Gastroesophageal sphincter (tissue), 4 donors: Measurements from ENCODE around the gene TCF4. TPM values are rescaled to one million over a fixed set of nuclear protein-coding genes. Genes with fewer than 3 reads are reported as not detected.
A peak's percentile ranks its signal among the peaks of the same experiment; 100 is the strongest.

Experiments used
- ATAC-seq: fragments of 150-250 bp; one replicate; pipeline ENCODE4 v1.9.1; 2016; ENCODE audit warnings: mild to moderate bottlenecking, moderate library complexity
- H3K27ac ChIP-seq, 4 donors: fragments of 200-600 bp; sonication (generic) in 3 of 4; 1 replicate in 3 of 4; 2 replicates in 1 of 4; pipeline ENCODE4 v1.5.1; 2016 to 2019
- H3K27me3 ChIP-seq: fragments of 200-600 bp; sonication (generic); one replicate; pipeline ENCODE4 v1.5.1; 2019
- H3K36me3 ChIP-seq, 2 donors: fragments of 200-600 bp; sonication (generic); one replicate each; pipeline ENCODE4 v1.5.1; 2019; ENCODE audit warnings: control low read depth in 1 of 2
- H3K4me1 ChIP-seq, 3 donors: fragments of 200-600 bp; sonication (generic); 1 replicate in 2 of 3; 2 replicates in 1 of 3; pipeline ENCODE4 v1.5.1; 2016 to 2019; ENCODE audit warnings: control low read depth in 2 of 3
- H3K4me3 ChIP-seq, 2 donors: fragments of 200-600 bp; sonication (generic); one replicate each; pipeline ENCODE4 v1.5.1; 2019; ENCODE audit warnings: mild to moderate bottlenecking in 1 of 2, moderate library complexity in 1 of 2
- H3K9me3 ChIP-seq, 3 donors: fragments of 200-600 bp; sonication (generic); one replicate each; pipeline ENCODE4 v1.5.1; 2017 to 2019; ENCODE audit warnings: control low read depth in 2 of 3
- EP300 ChIP-seq: sonication (generic); formaldehyde crosslinking; IDR thresholded peaks from one replicate; pipeline ENCODE4 v1.6.1; 2017; ENCODE audit warnings: antibody characterized with exemption, mild to moderate bottlenecking
- POLR2A ChIP-seq, 2 donors: fragments of 450-650 bp; IDR thresholded peaks; one replicate each; pipeline ENCODE4 v1.6.1; 2017; ENCODE audit warnings: antibody characterized with exemption in 2 of 2, mild to moderate bottlenecking in 2 of 2, moderate library complexity in 1 of 2
- POLR2AphosphoS5 ChIP-seq: sonication (generic); formaldehyde crosslinking; IDR thresholded peaks from one replicate; pipeline ENCODE4 v1.6.1; 2017; ENCODE audit warnings: antibody characterized with exemption
- WGBS, 2 donors: methylation state at CpG; one replicate each; pipeline ENCODE4 v1.1.5; 2018; ENCODE audit warnings: low coverage in 1 of 2; 5-methylcytosine and 5-hydroxymethylcytosine counted together
- total RNA-seq, 4 donors: library from RNA; depleted of rRNA; stranded (reverse); fragments of >200 nt; gene quantifications; one replicate each; pipeline ENCODE4 v1.1.0, GENCODE V29; 2016
- TF ChIP-seq, protein P1 (sequence below), 4 experiments: fragments of 200-600 bp in 2 of 4; fragments of 450-650 bp in 2 of 4; sonication (generic) in 1 of 4; IDR thresholded peaks; one replicate each; pipeline ENCODE4 v1.5.1; 2017 to 2019; ENCODE audit warnings: antibody characterized with exemption in 4 of 4, mild to moderate bottlenecking in 2 of 4, moderate library complexity in 2 of 4

The TCF4 gene
- total RNA-seq, 4 donors from 2014 or later = 64.1 to 87.6 (median 76.2) TPM

DNA sequence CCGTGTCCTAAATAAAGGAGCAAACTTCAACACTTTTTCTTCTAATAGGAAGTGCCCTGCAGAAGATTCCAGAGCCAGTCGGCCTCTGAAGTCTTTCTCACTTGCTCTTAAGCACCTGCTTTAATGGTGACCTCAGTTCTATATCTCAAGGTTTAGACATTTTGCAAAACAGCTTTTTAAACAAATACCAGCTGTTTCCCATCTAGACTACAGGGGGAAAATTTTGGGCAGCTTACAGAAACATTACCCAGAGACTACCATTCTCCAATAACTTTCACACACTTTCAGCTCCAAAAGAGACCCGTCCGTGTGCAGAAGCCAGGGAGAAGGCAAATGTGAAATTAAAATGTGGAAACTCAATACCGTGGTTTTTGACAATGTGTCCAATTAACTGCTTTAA lies 343.4 kb downstream of the TCF4 start:
- TF ChIP-seq, protein P1, sequence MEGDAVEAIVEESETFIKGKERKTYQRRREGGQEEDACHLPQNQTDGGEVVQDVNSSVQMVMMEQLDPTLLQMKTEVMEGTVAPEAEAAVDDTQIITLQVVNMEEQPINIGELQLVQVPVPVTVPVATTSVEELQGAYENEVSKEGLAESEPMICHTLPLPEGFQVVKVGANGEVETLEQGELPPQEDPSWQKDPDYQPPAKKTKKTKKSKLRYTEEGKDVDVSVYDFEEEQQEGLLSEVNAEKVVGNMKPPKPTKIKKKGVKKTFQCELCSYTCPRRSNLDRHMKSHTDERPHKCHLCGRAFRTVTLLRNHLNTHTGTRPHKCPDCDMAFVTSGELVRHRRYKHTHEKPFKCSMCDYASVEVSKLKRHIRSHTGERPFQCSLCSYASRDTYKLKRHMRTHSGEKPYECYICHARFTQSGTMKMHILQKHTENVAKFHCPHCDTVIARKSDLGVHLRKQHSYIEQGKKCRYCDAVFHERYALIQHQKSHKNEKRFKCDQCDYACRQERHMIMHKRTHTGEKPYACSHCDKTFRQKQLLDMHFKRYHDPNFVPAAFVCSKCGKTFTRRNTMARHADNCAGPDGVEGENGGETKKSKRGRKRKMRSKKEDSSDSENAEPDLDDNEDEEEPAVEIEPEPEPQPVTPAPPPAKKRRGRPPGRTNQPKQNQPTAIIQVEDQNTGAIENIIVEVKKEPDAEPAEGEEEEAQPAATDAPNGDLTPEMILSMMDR (IDR thresholded peaks at IDR 0.05) = no peak
- TF ChIP-seq POLR2AphosphoS5 (no peak), EP300 (no peak), POLR2A (IDR thresholded peaks at IDR 0.05) (no peak)
- Histone ChIP-seq H3K9me3 (no peaks in the 10 kb centered on the region), H3K27me3 (no peaks in the 10 kb centered on the region), H3K4me1 (peaks cover 10 to 49% (median 20%) of the 10 kb centered on the region in 3 donors), H3K4me3 (no peak overlapping the region), H3K27ac (peak overlapping the region; percentile 23 to 66 (median 58)), H3K36me3 (peaks cover 0 to 5% of the 10 kb centered on the region in 2 donors)
- peak; percentile 32 for ATAC-seq
- WGBS, 2 donors = 10 to 20% methylated on average over 2 to 5 of the region's 5 CpGs

- ATAC-seq = peak; percentile 65
- H3K4me1 ChIP-seq = peaks cover 10 to 49% (median 20%) of the 10 kb centered on the region in 3 donors
- peak overlapping the region in 3 of 4 donors; percentile 59 to 66 (median 66) for H3K27ac ChIP-seq
- TF ChIP-seq POLR2AphosphoS5 (peak; percentile 61), POLR2A (IDR thresholded peaks at IDR 0.05) (no peak), EP300 (no peak)
- TF ChIP-seq, protein P1 (IDR thresholded peaks at IDR 0.05) = no peak
- H3K9me3 ChIP-seq = no peaks in the 10 kb centered on the region
- H3K27me3 ChIP-seq = no peaks in the 10 kb centered on the region
- H3K36me3 ChIP-seq = peaks cover 0 to 4% of the 10 kb centered on the region in 2 donors
- WGBS, 2 donors = 20 to 43% methylated on average over 6 of the region's 6 CpGs
- H3K4me3 ChIP-seq = no peak overlapping the region
Measured at GRCh38 chr18:55243857-55244256, 344.1 kb downstream of the TCF4 start.

GRCh38 chr18:55243255-55243654 lies 344.7 kb downstream of the TCF4 start:
- peaks cover 10 to 44% (median 20%) of the 10 kb centered on the region in 3 donors for H3K4me1 ChIP-seq
- H3K27me3 ChIP-seq = no peaks in the 10 kb centered on the region
- no peak overlapping the region for H3K4me3 ChIP-seq
- peak overlapping the region in 3 of 4 donors; percentile 59 to 66 (median 66) for H3K27ac ChIP-seq
- no peaks in the 10 kb centered on the region for H3K36me3 ChIP-seq
- WGBS, 2 donors = 62 to 68% methylated on average over 2 of the region's 2 CpGs
- TF ChIP-seq, protein P1 (IDR thresholded peaks at IDR 0.05) = no peak
- TF ChIP-seq POLR2A (IDR thresholded peaks at IDR 0.05) = no peak
- no peak for ATAC-seq
- H3K9me3 ChIP-seq = no peaks in the 10 kb centered on the region

GRCh38 chr18:55240978-55241377 lies 347.0 kb downstream of the TCF4 start:
- TF ChIP-seq EP300 (no peak), POLR2AphosphoS5 (no peak), POLR2A (IDR thresholded peaks at IDR 0.05) (no peak)
- TF ChIP-seq, protein P1 (IDR thresholded peaks at IDR 0.05) = no peak
- ATAC-seq = no peak
- no peaks in the 10 kb centered on the region for H3K36me3 ChIP-seq
- H3K4me3 ChIP-seq = no peak overlapping the region
- H3K4me1 ChIP-seq = peaks cover 10 to 33% (median 20%) of the 10 kb centered on the region in 3 donors
- H3K27me3 ChIP-seq = no peaks in the 10 kb centered on the region
- WGBS, 2 donors = 50 to 75% methylated on average over 5 of the region's 5 CpGs
- no peak overlapping the region for H3K27ac ChIP-seq
- H3K9me3 ChIP-seq = no peaks in the 10 kb centered on the region

- no peaks in the 10 kb centered on the region for H3K36me3 ChIP-seq
- TF ChIP-seq EP300 (no peak), POLR2AphosphoS5 (no peak)
- TF ChIP-seq, protein P1 (IDR thresholded peaks at IDR 0.05) = no peak
- H3K4me1 ChIP-seq = peaks cover 4 to 28% (median 12%) of the 10 kb centered on the region in 3 donors
- ATAC-seq = no peak
- H3K27ac ChIP-seq = no peak overlapping the region
- H3K4me3 ChIP-seq = no peak overlapping the region
- no peaks in the 10 kb centered on the region for H3K27me3 ChIP-seq
- H3K9me3 ChIP-seq = no peaks in the 10 kb centered on the region
Measured at GRCh38 chr18:55239740-55240139, 348.3 kb downstream of the TCF4 start.
